HG03108 (cell line): ENCODE results near the gene ATF3.
"Not testable (repeated sequence)": the region's sequence is repeated elsewhere in the genome, so short reads cannot be mapped to it uniquely, and the experiment has no call there.

Experiments
- ATAC-seq: cut with Tn5 transposase; IDR thresholded peaks from one replicate; pipeline ENCODE4 v1.9.1; 2021; ENCODE audit warnings: moderate library complexity; ENCODE audit not compliant: unreplicated experiment

ATF3 gene

GRCh38 chr1:212649020-212649419 lies 40.5 kb downstream of the ATF3 start:
- no peak for ATAC-seq

- no peak for ATAC-seq
Observed at GRCh38 chr1:212650228-212650627, 41.7 kb downstream of the ATF3 start.

- ATAC-seq = no peak
Observed at GRCh38 chr1:212651521-212651920, 43.0 kb downstream of the ATF3 start.

- no peak for ATAC-seq
Observed at GRCh38 chr1:212651977-212652376, 43.4 kb downstream of the ATF3 start.

- ATAC-seq = no peak
Observed at GRCh38 chr1:212652609-212653008, 44.0 kb downstream of the ATF3 start.

GRCh38 chr1:212655668-212656440 lies 47.3 kb downstream of the ATF3 start:
- ATAC-seq = no peak

- ATAC-seq = no peak
Observed at GRCh38 chr1:212656730-212657129, 48.2 kb downstream of the ATF3 start.

- not testable (repeated sequence) for ATAC-seq
Observed at GRCh38 chr1:212658250-212658649, 49.7 kb downstream of the ATF3 start.

- no peak for ATAC-seq
Observed at GRCh38 chr1:212664409-212665199, 56.0 kb downstream of the ATF3 start.

- ATAC-seq = peak; percentile 87
Observed at GRCh38 chr1:212665241-212666115, 56.9 kb downstream of the ATF3 start.

- no peak for ATAC-seq
Observed at GRCh38 chr1:212666116-212666775, 57.7 kb downstream of the ATF3 start.

- no peak for ATAC-seq
Observed at GRCh38 chr1:212667223-212668139, 58.9 kb downstream of the ATF3 start.

- no peak for ATAC-seq
Observed at GRCh38 chr1:212668477-212668876, 59.9 kb downstream of the ATF3 start.

- no peak for ATAC-seq
Observed at GRCh38 chr1:212669102-212669501, 60.5 kb downstream of the ATF3 start.

- no peak for ATAC-seq
Observed at GRCh38 chr1:212669600-212669999, 61.0 kb downstream of the ATF3 start.

- no peak for ATAC-seq
Observed at GRCh38 chr1:212670301-212670700, 61.7 kb downstream of the ATF3 start.
